ENCODE data around the gene TMEM181.

GRCh38 chr6:158565482-158566040 is 5.7 kb downstream of the TMEM181 start:
- TF ChIP-seq, protein P1, sequence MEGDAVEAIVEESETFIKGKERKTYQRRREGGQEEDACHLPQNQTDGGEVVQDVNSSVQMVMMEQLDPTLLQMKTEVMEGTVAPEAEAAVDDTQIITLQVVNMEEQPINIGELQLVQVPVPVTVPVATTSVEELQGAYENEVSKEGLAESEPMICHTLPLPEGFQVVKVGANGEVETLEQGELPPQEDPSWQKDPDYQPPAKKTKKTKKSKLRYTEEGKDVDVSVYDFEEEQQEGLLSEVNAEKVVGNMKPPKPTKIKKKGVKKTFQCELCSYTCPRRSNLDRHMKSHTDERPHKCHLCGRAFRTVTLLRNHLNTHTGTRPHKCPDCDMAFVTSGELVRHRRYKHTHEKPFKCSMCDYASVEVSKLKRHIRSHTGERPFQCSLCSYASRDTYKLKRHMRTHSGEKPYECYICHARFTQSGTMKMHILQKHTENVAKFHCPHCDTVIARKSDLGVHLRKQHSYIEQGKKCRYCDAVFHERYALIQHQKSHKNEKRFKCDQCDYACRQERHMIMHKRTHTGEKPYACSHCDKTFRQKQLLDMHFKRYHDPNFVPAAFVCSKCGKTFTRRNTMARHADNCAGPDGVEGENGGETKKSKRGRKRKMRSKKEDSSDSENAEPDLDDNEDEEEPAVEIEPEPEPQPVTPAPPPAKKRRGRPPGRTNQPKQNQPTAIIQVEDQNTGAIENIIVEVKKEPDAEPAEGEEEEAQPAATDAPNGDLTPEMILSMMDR (IDR thresholded peaks at IDR 0.05) = no peak
- no peak for TF ChIP-seq POLR2A (IDR thresholded peaks at IDR 0.05)
- TF ChIP-seq EP300 (IDR thresholded peaks at IDR 0.05) = no peak
